HG02938 (cell line): Measurements from ENCODE around the gene NFRKB.

Source experiments
- ATAC-seq: cut with Tn5 transposase; IDR thresholded peaks from one replicate; pipeline ENCODE4 v1.9.1; 2021; ENCODE audit warnings: mild to moderate bottlenecking, moderate library complexity; ENCODE audit not compliant: unreplicated experiment

Gene NFRKB

GRCh38 chr11:129895126-129896041 is at the start of gene NFRKB:
TSS of gene NFRKB (minus strand) at chr11:129895578. CDS start at chr11:129892849, 2,729 bp downstream.
- ATAC-seq, result peak; percentile 91

GRCh38 chr11:129944696-129945095 is 49.3 kb upstream of the NFRKB start:
- ATAC-seq, result no peak

- ATAC-seq, result no peak
Measured at GRCh38 chr11:129943036-129943435, 47.7 kb upstream of the NFRKB start.

- no peak for ATAC-seq
Measured at GRCh38 chr11:129939510-129939909, 44.1 kb upstream of the NFRKB start.

- no peak for ATAC-seq
Measured at GRCh38 chr11:129938764-129939163, 43.4 kb upstream of the NFRKB start.

- ATAC-seq, result no peak
Measured at GRCh38 chr11:129937592-129938238, 42.3 kb upstream of the NFRKB start.

GRCh38 chr11:129935723-129936122 is 40.3 kb upstream of the NFRKB start:
- ATAC-seq, result no peak

- ATAC-seq, result no peak
Measured at GRCh38 chr11:129933891-129934290, 38.5 kb upstream of the NFRKB start.

- no peak for ATAC-seq
Measured at GRCh38 chr11:129933262-129933661, 37.9 kb upstream of the NFRKB start.

GRCh38 chr11:129932381-129933067 is 37.1 kb upstream of the NFRKB start:
- no peak for ATAC-seq

GRCh38 chr11:129930743-129931142 is 35.4 kb upstream of the NFRKB start:
- no peak for ATAC-seq

- no peak for ATAC-seq
Measured at GRCh38 chr11:129930296-129930695, 34.9 kb upstream of the NFRKB start.

GRCh38 chr11:129929721-129930120 is 34.3 kb upstream of the NFRKB start:
- no peak for ATAC-seq

- no peak for ATAC-seq
Measured at GRCh38 chr11:129928923-129929692, 33.7 kb upstream of the NFRKB start.

- ATAC-seq, result no peak
Measured at GRCh38 chr11:129922674-129923073, 27.3 kb upstream of the NFRKB start.

- no peak for ATAC-seq
Measured at GRCh38 chr11:129918361-129918760, 23.0 kb upstream of the NFRKB start.

- no peak for ATAC-seq
Measured at GRCh38 chr11:129917231-129917630, 21.9 kb upstream of the NFRKB start.

- ATAC-seq, result no peak
Measured at GRCh38 chr11:129911298-129911697, 15.9 kb upstream of the NFRKB start.

GRCh38 chr11:129910360-129910759 is 15.0 kb upstream of the NFRKB start:
- no peak for ATAC-seq

- ATAC-seq, result no peak
Measured at GRCh38 chr11:129905402-129905801, 10.0 kb upstream of the NFRKB start.

GRCh38 chr11:129896062-129896461 is 684 bp upstream of the NFRKB start:
- ATAC-seq, result no peak
